NCI-H2107 (cell line): ENCODE data around the gene DNMT1.
"Not testable (repeated sequence)": the region's sequence is repeated elsewhere in the genome, so short reads cannot be mapped to it uniquely, and the experiment has no call there.

Experiments used
- DNase-seq: peaks from one replicate; lab custom pipeline; 2025; lab: John Stamatoyannopoulos, UW

DNMT1 gene

DNA sequence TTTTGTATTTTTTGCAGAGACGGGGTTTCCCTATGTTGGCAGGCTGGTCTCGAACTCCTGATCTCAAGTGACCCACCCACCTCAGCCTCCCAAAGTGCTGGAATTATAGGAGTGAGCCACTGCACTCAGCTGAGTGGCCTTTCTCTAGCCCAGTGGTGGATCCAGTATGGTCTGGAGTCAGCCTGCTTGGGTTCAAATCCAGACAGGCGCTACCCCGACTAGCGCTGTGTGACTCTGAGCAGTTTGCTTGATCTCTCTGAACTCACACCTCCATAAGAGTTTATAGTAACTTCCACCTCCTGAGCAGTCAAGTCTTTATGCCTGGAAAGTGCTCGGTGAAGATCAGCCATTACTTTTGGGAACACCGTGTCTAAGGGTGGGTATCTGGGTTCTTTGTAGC lies 25.9 kb upstream of the DNMT1 start:
- no peak for DNase-seq

GRCh38 chr19:10219678-10220077 lies 24.9 kb upstream of the DNMT1 start:
- DNase-seq: peak; percentile 50

- no peak for DNase-seq
These were observed 22.3 kb upstream of the DNMT1 start for GRCh38 chr19:10217085-10217484.

GRCh38 chr19:10214784-10215183 lies 20.0 kb upstream of the DNMT1 start:
- DNase-seq: no peak

GRCh38 chr19:10211691-10212090 lies 16.9 kb upstream of the DNMT1 start:
- DNase-seq: no peak

DNA sequence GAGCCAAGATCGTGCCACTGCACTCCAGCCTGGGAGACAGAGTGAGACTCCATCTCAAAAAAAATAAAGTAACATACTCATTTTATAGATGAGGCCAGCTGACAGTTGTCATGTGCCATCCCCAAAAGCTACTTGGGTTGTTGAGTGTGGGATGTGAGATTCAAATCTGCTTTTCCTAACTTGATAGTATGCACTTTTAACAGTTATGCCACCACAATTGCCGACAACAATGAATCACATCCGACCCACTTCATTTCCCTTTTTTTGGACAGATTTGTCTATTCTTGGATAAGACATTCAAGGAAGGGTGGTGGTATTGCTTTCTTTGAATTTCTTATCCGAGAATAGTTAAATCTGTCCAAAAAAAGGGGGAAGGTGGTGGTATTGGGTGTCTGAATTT lies 16.3 kb upstream of the DNMT1 start:
- no peak for DNase-seq

DNA sequence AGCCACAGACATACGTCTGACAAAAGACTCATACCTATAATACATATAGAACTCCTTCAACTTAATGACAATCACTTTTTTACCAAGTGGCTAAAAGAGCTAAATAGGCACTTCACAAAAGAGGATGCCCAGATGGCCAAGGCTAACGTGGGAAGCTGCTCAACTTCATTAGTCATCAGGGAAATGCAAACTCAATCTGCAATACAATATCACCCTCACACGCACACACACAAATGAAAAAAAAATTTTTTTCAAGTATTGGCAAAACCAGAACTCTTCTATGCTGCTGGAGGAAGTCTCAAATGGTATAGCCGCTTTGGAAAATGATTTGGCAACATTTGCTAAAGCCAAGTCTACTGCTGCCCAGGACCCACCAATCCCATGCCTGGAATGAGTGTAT lies 14.6 kb upstream of the DNMT1 start:
- DNase-seq: no peak

GRCh38 chr19:10207026-10207425 lies 12.3 kb upstream of the DNMT1 start:
- no peak for DNase-seq

- DNase-seq: no peak
These were observed 11.6 kb upstream of the DNMT1 start for GRCh38 chr19:10206226-10206885.

DNA sequence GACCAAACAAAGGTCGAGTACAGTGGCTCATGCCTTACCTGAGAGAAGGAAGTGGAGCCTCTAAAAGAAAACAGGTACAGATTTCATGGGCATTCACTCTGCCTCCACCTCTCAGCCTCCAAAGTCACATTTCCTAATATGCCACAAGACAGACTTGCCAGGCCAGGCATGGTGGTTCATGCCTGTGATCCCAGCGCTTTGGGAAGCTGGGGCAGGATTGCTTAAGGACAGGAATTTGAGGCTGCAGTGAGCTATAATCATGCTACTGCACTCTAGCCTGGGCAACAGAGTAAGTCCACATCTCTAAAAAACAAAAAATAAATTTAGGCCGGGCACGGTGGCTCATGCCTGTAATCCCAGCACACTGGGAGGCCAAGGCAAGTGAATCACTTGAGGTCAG lies 10.9 kb upstream of the DNMT1 start:
- no peak for DNase-seq

DNA sequence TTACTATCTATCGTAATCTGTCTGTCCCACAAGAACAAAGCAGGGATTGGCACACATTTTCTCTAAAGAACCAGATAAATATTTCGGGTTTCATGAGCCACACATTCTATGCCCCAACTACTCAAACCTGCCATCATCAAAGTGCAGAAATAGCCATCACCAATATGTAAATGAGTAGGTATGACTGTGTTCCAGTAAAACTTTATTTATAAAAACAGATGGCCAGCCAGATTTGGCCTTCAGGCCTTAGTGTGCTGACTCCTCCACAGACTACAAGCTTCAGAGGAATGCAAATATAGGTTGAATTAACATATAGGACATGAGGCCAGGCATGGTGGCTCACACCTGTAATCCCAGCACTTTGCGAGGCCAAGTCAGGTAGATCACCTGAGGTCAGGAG lies 8.9 kb upstream of the DNMT1 start:
- no peak for DNase-seq

DNA sequence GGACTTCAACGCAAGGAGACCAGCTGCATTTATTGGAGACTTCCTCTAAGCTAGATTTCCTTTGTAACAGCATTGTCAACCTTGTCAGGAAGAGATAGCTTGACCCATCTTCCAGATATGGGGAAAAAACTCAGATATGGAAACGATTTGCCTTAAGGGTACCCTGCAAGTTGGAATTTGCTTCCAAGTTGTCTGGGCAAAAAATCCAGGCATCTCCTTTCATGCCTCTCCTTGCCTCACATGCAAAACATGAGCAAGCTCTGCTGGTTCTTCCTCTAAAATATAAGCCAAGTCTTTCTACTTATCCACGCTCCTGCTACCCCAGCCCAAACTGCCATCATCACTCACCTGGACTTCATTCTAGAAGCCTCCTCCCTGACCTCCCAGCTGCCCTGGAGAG lies 6.4 kb upstream of the DNMT1 start:
- DNase-seq: no peak

DNA sequence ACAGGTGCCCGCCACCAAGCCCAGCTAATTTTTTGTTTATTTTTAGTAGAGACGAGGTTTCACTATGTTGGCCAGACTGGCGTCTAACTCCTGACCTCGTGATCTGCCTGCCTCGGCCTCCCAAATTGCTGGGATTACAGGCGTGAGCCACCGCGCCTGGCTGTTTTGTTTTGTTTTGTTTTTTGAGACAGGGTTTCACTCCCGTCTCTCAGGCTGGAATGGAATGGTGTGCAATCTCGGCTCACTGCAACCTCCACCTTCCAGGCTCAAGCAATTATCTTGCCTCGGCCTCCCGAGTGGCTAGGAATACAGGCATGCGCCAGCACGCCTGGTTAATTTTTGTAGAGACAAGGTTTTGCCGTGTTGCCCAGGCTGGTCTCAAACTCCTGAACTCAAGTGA lies 5.3 kb upstream of the DNMT1 start:
- not testable (repeated sequence) for DNase-seq

DNA sequence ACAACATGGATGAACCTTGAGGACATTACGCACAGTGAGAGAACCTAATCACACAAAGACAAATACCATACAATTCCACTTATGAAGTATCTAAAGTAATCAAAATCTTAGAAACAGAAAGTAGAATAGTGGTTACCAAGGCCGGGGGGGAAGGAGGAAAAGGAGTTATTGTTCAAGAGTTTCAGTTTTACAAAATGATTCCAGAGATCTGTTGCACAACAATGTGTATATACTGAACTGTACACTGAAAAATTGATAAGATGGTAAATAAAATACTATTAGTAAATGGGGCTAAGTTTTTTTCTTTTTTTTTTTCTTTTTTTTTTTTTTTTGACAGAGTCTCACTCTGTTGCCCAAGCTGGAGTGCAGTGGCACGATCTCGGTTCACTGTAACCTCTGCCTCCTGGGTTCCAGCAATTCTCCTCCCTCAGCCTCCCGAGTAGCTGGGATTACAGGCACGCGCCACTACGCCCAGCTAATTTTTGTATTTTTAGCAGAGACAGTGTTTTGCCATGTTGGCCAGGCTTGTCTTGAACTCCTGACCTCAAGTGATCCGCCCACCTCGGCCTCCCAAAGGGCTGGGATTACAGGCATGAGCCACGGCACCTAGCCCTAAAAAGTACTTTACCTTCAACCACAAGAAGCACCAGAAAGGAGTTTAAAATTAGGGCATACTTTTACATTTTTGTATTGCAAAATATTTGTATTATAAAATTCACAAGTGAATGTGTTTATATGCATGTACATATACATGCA lies 4.3 kb upstream of the DNMT1 start:
- DNase-seq: not testable (repeated sequence)

GRCh38 chr19:10195199-10195519 lies 406 bp upstream of the DNMT1 start:
- DNase-seq: no peak

GRCh38 chr19:10193790-10194499 lies 808 bp downstream of the DNMT1 start:
- DNase-seq: no peak

DNA sequence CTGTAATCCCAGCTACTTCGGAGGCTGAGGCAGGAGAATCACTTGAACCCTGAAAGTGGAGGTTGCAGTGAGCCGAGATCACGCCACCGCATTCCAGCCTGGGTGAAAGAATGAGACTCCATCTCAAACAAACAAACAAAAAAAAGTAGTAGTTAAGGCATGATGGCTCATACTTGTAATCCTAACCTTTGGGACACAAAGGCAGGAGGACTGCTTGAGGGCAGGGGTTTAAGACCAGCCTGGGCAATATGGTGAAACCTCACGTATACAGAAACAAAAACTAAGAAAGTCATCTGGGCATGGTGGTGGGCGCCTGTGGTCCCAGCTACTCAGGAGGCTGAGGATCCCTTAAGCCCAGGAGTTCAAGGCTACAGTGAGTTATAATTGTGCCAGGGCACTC lies 1.8 kb downstream of the DNMT1 start:
- DNase-seq: no peak

DNA sequence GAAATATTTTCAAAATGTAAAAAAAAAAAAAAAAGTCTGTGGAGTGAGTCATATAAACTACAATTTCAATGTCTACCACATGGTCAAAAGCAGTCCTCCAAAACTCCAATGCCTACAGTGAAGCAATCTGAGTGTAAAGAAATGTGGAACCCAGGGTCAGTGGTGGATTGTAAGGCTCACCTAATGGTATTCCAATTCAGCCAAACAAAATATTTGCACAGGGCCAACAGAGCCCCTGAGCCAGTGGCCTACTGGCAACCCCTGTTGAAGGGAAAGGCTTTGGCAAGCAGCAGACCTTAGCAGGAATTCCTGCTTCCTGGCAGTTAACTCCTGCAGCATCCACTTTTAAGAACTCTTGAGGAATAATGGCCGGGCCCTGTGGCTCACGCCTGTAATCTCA lies 3.4 kb downstream of the DNMT1 start:
- DNase-seq: no peak

- DNase-seq: no peak
These were observed 4.7 kb downstream of the DNMT1 start for GRCh38 chr19:10190026-10190425.

DNA sequence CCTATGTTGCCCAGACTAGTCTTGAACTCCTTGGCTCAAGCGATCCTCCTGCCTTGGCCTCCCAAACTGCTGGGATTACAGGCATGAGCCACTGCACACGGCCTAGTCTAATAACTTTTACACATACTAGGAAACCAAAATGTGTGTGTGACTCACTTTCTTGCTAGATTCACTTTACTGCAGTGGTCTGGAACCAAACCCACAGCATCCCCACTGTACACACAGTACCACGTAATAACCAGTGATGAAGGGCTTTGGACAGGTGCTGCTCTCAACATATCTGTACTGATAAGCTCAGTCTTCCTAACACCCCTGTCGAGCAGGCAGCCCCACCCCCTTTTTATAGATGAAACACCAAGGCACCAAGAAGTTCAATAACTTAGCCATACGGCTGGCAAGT lies 5.1 kb downstream of the DNMT1 start:
- no peak for DNase-seq

- no peak for DNase-seq
These were observed 7.4 kb downstream of the DNMT1 start for GRCh38 chr19:10187315-10187714.

DNA sequence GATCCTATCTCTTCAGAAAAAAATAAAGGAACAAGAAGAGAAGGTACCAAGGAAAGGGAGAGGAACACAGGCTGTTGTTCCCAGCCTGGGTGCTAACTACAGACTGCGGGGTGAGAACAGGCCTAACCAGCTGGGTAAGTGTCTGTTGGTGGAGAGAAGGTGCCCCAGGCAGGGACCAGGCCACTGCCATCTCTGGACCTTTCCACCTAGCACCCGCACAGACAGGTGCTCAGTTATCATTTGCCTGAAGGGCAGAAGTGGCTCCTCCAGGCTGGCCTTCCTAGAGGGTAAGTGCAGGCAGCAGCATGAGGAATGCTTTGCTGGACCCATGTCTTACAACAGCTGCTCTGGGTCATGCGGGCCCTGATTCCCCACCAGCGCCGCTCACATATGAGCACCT lies 10.1 kb downstream of the DNMT1 start:
- DNase-seq: no peak

DNA sequence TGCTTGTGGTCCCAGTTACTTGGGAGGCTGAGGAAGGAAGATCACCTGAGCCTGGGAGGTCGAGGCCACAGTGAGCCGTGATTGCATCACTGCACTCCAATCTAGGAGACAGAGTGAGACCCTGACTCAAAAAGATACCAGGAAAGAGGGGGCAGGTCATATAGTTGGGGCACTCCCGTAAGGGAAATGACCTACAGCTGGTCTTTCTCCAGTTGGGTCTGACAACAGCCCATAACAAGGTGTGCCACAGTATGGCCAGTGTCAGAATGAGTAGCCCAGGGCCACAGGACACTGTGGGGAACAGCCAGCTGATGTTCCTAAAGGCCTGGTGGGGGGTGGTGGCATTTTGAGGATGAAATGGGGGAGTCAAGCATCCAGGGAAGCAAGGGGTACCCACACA lies 10.8 kb downstream of the DNMT1 start:
- DNase-seq: no peak
